IPS-NIHi11 (cell line): ENCODE data around the gene XIAP.
"Not testable (repeated sequence)": the region's sequence is repeated elsewhere in the genome, so short reads cannot be mapped to it uniquely, and the experiment has no call there.

ENCODE experiments used
- DNase-seq: peaks from one replicate; pipeline ENCODE4 v3.0.0; 2012; ENCODE audit warnings: mixed read lengths, low spot score

Gene XIAP

DNA sequence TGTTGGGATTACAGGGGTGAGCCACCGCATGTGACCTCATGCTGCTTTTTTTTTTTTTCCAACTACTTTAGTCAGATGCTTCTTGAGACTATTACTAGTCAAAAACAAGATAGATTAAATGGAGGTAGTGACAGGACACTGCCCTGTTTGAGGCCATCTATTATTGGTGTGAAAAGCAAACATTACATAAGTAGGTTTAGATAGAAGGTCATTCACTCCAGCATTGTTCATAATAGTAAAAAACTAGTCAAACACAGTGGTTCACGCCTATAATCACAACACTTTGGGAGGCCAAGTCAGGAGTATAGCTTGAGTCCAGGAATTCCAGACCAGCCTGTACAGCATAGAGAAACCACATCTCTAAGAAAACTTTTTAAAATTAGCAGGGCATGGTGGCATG is 16.3 kb downstream of the XIAP start:
- DNase-seq: no peak

- DNase-seq: no peak
Observed at GRCh38 chrX:123876844-123877243, 17.0 kb downstream of the XIAP start.

- DNase-seq: no peak
Observed at GRCh38 chrX:123878252-123878721, 18.4 kb downstream of the XIAP start.

- DNase-seq: no peak
Observed at GRCh38 chrX:123881330-123881729, 21.5 kb downstream of the XIAP start.

DNA sequence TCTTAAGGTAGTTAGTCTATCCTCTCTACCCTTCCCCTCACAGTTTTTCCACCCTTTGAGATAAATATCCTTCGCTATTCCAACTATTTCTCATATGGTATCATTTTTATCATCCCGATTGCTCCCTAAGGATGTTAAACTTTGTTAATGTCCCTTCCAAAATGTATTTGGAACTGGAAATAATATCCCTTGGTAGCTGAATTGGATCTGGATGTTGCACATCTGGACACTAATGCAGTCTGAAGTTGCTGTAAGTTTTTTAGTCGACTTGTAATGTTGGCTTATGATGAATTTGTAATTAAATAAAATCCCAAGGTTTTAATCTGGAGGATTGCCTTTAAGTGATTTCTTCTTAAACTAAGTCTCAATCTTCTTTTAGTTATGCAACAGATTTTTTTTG is 22.5 kb downstream of the XIAP start:
- DNase-seq: no peak

GRCh38 chrX:123884809-123885408 is 25.1 kb downstream of the XIAP start:
- DNase-seq: peak; percentile 31

- DNase-seq: no peak
Observed at GRCh38 chrX:123899701-123900100, 39.8 kb downstream of the XIAP start.

DNA sequence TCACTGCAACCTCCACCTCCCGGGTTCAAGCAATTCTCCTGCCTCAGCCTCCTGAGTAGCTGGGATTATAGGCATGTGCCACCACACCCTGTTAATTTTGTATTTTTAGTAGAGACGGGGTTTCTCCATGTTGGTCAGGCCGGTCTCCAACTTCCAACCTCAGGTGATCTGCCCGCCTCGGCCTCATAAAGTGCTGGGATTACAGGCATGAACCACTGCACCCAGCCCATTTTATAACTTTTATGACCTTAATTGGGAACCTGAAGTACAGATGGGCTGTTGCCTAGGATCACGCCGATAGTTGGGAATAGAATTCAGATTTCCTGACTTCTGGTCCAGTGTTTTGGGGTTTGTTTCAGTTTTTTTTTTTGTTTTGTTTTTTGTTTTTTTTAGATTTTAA is 43.4 kb downstream of the XIAP start:
- DNase-seq: not testable (repeated sequence)

GRCh38 chrX:123905332-123905731 is 45.5 kb downstream of the XIAP start:
- DNase-seq: no peak

GRCh38 chrX:123906557-123907316 is 46.9 kb downstream of the XIAP start:
- DNase-seq: no peak

DNA sequence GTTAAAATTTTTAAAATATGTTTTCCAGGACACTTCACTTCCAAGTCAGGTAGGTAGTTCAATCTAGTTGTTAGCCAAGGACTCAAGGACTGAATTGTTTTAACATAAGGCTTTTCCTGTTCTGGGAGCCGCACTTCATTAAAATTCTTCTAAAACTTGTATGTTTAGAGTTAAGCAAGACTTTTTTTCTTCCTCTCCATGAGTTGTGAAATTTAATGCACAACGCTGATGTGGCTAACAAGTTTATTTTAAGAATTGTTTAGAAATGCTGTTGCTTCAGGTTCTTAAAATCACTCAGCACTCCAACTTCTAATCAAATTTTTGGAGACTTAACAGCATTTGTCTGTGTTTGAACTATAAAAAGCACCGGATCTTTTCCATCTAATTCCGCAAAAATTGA is 49.7 kb downstream of the XIAP start:
- no peak for DNase-seq

- DNase-seq: no peak
Observed at GRCh38 chrX:123917069-123917468, 57.2 kb downstream of the XIAP start.

DNA sequence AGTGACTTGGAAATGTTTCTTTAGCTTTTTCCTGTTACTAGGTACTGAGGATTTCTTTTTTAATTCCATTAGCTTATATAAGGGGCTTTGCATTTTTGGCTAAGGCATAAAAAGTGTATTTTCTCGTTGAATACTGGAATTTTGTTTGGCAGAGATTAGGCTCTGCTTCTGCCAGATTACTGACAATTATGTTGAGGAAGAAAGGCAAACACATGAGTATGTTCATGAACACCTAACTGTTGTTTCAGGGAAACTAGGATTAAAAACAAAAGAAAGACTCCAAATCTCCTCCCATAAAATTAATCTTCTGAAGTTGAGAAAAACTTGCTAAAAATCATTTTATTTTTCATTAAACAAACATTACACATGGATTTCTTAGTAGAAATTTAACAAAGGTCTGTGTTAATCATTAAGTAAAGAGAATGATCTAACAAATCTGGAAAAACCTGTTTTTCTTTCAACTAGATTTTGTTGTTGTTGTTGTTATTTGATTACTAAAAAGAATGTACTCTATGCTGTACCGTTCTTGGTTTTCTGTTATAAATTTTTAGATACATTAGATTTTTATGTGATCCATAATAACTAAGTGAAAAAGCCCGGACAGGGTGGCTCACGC is 58.4 kb downstream of the XIAP start:
- no peak for DNase-seq

GRCh38 chrX:123920105-123920785 is 60.4 kb downstream of the XIAP start:
- DNase-seq: no peak

DNA sequence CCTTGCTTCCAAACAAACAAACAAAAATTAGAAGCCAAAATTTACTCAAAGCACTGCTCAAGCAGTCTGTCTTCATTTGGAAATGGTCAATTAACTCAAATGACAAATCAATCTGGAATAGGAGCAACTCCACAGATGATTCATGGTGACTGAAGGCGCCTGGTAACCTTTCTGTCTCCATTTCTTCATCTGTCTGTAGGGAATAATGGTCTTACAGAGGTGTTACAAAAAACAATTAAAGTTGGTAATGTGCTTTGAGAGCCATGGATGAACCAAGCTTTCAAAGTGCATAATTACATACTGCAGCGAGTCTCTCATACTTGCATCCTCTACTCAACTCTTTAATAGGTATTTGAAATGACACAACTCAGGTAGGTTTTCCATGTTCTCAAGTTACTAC is 63.4 kb downstream of the XIAP start:
- no peak for DNase-seq

- DNase-seq: peak; percentile 40
Observed at GRCh38 chrX:123924186-123924585, 64.3 kb downstream of the XIAP start.

DNA sequence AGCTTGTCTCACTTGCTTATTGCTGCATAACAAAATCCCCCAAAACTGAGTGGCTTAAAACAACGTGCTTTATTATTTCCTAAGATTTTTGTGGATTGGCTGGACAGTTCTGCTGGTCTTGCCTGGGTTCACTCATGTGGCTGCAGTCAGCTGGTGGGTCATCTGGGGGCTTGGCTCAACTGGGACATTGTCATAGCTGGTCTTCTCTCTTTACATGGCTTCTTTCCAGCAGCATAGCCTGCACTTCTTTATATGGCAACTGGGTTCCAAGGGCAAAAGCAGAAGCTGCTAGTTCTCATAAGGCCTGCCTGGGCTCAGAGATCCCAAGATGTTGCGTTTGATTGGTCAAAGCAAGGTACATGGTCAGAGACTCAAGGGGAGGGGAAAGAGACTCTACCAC is 68.0 kb downstream of the XIAP start:
- DNase-seq: no peak

GRCh38 chrX:123932055-123932454 is 72.2 kb downstream of the XIAP start:
- not testable (repeated sequence) for DNase-seq

- no peak for DNase-seq
Observed at GRCh38 chrX:123943074-123943473, 83.2 kb downstream of the XIAP start.

DNA sequence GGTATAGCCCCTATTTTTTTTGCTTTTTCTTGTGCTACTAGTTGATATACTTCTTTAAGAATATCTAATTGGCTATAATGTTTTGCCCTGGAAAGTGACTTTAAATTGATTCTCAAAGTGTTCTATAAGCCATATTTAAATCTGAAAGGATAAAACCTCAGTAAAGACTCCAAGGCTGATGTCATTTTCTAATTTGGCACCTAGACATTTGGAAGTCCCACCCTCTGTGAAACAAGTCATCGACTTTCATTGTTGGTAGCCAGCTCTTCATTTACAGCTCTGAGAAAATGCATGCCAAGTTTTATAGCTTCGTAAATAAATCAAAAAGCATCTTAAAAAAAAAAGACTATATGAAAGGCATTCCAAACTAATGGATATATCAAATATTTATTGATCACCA is 83.6 kb downstream of the XIAP start:
- no peak for DNase-seq

- no peak for DNase-seq
Observed at GRCh38 chrX:123949846-123950245, 90.0 kb downstream of the XIAP start.

GRCh38 chrX:123959281-123960063 is 99.6 kb downstream of the XIAP start:
- peak; percentile 15 for DNase-seq
